Adrenal gland (tissue), 5 donors: ENCODE data around the gene SPAG16.

Source experiments
- POLR2A ChIP-seq, 2 donors: fragments of 450-650 bp; IDR thresholded peaks; one replicate each; pipeline ENCODE4 v1.6.1; 2017; ENCODE audit warnings: antibody characterized with exemption in 2 of 2, mild to moderate bottlenecking in 2 of 2, moderate library complexity in 1 of 2
- TF ChIP-seq, protein P1 (sequence below), 6 experiments: fragments of 450-650 bp in 4 of 6; fragments of 200-600 bp in 2 of 6; sonication (generic) in 1 of 6; IDR thresholded peaks; 1 replicate in 5 of 6; 2 replicates in 1 of 6; pipeline versions ENCODE4 v1.5.1 to v1.8.0; 2016 to 2021; ENCODE audit warnings: antibody characterized with exemption in 6 of 6, mild to moderate bottlenecking in 2 of 6, moderate library complexity in 1 of 6
- donor health status: DM: no; HTN: no; CAD: no.

DNA sequence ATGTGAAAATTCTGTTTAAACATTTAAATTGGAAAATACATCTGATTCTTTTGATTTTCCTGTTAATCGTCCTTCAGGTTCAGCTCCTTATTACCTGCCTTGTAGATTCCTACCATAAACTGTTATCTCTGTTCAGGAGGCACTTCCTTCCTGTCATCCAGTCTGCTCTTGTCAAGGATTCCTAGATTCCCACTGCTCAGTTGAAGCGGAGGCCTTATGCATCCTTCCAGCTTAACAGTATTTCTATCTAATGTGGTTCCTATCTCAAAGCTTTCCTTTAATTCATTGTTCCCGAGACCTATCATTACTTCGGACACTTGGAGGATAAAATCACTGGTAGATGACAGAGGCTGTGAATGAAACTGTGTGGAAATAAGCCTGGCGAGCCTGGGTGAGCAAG lies 12.0 kb downstream of the SPAG16 start:
- TF ChIP-seq, protein P1, sequence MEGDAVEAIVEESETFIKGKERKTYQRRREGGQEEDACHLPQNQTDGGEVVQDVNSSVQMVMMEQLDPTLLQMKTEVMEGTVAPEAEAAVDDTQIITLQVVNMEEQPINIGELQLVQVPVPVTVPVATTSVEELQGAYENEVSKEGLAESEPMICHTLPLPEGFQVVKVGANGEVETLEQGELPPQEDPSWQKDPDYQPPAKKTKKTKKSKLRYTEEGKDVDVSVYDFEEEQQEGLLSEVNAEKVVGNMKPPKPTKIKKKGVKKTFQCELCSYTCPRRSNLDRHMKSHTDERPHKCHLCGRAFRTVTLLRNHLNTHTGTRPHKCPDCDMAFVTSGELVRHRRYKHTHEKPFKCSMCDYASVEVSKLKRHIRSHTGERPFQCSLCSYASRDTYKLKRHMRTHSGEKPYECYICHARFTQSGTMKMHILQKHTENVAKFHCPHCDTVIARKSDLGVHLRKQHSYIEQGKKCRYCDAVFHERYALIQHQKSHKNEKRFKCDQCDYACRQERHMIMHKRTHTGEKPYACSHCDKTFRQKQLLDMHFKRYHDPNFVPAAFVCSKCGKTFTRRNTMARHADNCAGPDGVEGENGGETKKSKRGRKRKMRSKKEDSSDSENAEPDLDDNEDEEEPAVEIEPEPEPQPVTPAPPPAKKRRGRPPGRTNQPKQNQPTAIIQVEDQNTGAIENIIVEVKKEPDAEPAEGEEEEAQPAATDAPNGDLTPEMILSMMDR (IDR thresholded peaks at IDR 0.05): no peak
- TF ChIP-seq POLR2A (IDR thresholded peaks at IDR 0.05): no peak
